K562 (cell line): ENCODE results near the gene AGPAT1. TPM values are rescaled to one million over a fixed set of nuclear protein-coding genes. Genes with fewer than 3 reads are reported as not detected.
A peak's percentile ranks its signal among the peaks of the same experiment; 100 is the strongest.

Experiments used
- BHLHE40 ChIP-seq: IDR thresholded peaks from 2 replicates; pipeline ENCODE4 v1.6.1; 2011; ENCODE audit warnings: low read length, improper control_type of control experiment
- HDAC6 ChIP-seq: IDR thresholded peaks from 2 replicates; pipeline ENCODE4 v1.6.1; 2012; ENCODE audit warnings: low read depth, mild to moderate bottlenecking, control low read depth, inconsistent platforms, low read length, moderate library complexity
- MYC ChIP-seq, 2 experiments: fragments of 250-450 bp in 1 of 2; sonication (Bioruptor Pico) in 1 of 2; IDR thresholded peaks; 2 replicates each; pipeline versions ENCODE4 v1.5.1 to v1.6.1; 2012 to 2021; ENCODE audit warnings: low read depth in 2 of 2, borderline replicate concordance in 1 of 2, improper control_type of control experiment in 1 of 2, low read length in 1 of 2, mild to moderate bottlenecking in 1 of 2, moderate library complexity in 1 of 2
- NFRKB ChIP-seq: fragments of 450-650 bp; IDR thresholded peaks from 2 replicates; pipeline ENCODE4 v1.6.1; 2016; ENCODE audit warnings: low read depth
- PCBP2 ChIP-seq: fragments of 200-400 bp; formaldehyde crosslinking; IDR thresholded peaks from 2 replicates; pipeline ENCODE4 v1.6.1; 2018; ENCODE audit warnings: low read length, low read depth, mild to moderate bottlenecking, moderate library complexity; ENCODE audit not compliant: poor library complexity, severe bottlenecking
- PML ChIP-seq: IDR thresholded peaks from 2 replicates; pipeline ENCODE4 v1.6.1; 2012; ENCODE audit warnings: low read length, inconsistent platforms
- SAFB2 ChIP-seq: fragments of 200-400 bp; formaldehyde crosslinking; IDR thresholded peaks from 2 replicates; pipeline ENCODE4 v1.6.1; 2018; ENCODE audit warnings: borderline replicate concordance, low read length, low read depth, moderate library complexity; ENCODE audit not compliant: severe bottlenecking
- SMAD4 ChIP-seq: fragments of 250-450 bp; sonication (Bioruptor Pico); conservative IDR thresholded peaks from 2 replicates; pipeline ENCODE4 v1.8.0; 2021; ENCODE audit warnings: inconsistent platforms, mild to moderate bottlenecking, moderate library complexity
- TFAM ChIP-seq: fragments of 250-450 bp; sonication (Bioruptor Pico); conservative IDR thresholded peaks from 2 replicates; pipeline ENCODE4 v1.5.0; 2021; ENCODE audit warnings: mild to moderate bottlenecking, moderate library complexity
- XRCC3 ChIP-seq: fragments of 450-650 bp; IDR thresholded peaks from 2 replicates; pipeline ENCODE4 v1.6.1; 2017; ENCODE audit warnings: mild to moderate bottlenecking, moderate library complexity
- ZEB2 ChIP-seq: fragments of 450-650 bp; IDR thresholded peaks from 2 replicates; pipeline ENCODE4 v1.6.1; 2016
- ZKSCAN3 ChIP-seq: fragments of 250-450 bp; sonication (Bioruptor Pico); IDR thresholded peaks from 2 replicates; pipeline ENCODE4 v1.4.0; 2020
- ZNF174 ChIP-seq: fragments of 250-450 bp; sonication (Bioruptor Pico); IDR thresholded peaks from 2 replicates; pipeline ENCODE4 v1.4.0; 2020; ENCODE audit warnings: mild to moderate bottlenecking
- ZNF354B ChIP-seq: fragments of 250-450 bp; sonication (Bioruptor Pico); IDR thresholded peaks from 2 replicates; pipeline ENCODE4 v1.4.0; 2020
- ZNF512 ChIP-seq: IDR thresholded peaks from 2 replicates; pipeline ENCODE4 v1.6.1; 2016; ENCODE audit warnings: missing genetic modification characterization, missing compliant biosample characterization
- ZNF655 ChIP-seq: fragments of 250-450 bp; sonication (Bioruptor Pico); IDR thresholded peaks from 2 replicates; pipeline ENCODE4 v1.5.0; 2021
- ZNF717 ChIP-seq: fragments of 250-450 bp; sonication (Bioruptor Pico); IDR thresholded peaks from 2 replicates; pipeline ENCODE4 v1.5.0; 2021
- ZNF780A ChIP-seq: fragments of 250-450 bp; sonication (Bioruptor Pico); IDR thresholded peaks from 2 replicates; pipeline ENCODE4 v1.5.0; 2021; ENCODE audit warnings: mild to moderate bottlenecking
- polyA plus RNA-seq, 8 experiments: library from polyadenylated mRNA; depleted of rRNA in 4 of 8; stranded (reverse) in 5 of 8; unstranded in 3 of 8; fragments of >200 nt; fragmentation: Nextera tagmentation in 2 of 8; fragmentation: Illumina TruSeq in 1 of 8; extraction: Ambion mirVana in 2 of 8; extraction: Trizol in 1 of 8; gene quantifications; 2 replicates each; pipeline versions ENCODE4 v1.2.1 to v1.2.3, GENCODE V29; 2011 to 2014; ENCODE audit warnings: inconsistent platforms in 1 of 8, missing spikeins in 1 of 8
- total RNA-seq, 7 experiments: library from RNA; depleted of rRNA in 6 of 7; stranded (reverse); fragments of >200 nt in 6 of 7; fragmentation: Illumina TruSeq in 2 of 7; extraction: Trizol in 2 of 7; gene quantifications; 2 replicates each; pipeline versions ENCODE4 v1.2.1 to v1.2.3, GENCODE V29; 2011 to 2021; ENCODE audit warnings: low replicate concordance in 1 of 7

Gene AGPAT1
- total and polyA plus RNA-seq, 9 of the 15 experiments (the other 6 are each of a cell fraction or from before 2014, with no cell fraction given): 37.9 to 176 (median 69.4) TPM

DNA sequence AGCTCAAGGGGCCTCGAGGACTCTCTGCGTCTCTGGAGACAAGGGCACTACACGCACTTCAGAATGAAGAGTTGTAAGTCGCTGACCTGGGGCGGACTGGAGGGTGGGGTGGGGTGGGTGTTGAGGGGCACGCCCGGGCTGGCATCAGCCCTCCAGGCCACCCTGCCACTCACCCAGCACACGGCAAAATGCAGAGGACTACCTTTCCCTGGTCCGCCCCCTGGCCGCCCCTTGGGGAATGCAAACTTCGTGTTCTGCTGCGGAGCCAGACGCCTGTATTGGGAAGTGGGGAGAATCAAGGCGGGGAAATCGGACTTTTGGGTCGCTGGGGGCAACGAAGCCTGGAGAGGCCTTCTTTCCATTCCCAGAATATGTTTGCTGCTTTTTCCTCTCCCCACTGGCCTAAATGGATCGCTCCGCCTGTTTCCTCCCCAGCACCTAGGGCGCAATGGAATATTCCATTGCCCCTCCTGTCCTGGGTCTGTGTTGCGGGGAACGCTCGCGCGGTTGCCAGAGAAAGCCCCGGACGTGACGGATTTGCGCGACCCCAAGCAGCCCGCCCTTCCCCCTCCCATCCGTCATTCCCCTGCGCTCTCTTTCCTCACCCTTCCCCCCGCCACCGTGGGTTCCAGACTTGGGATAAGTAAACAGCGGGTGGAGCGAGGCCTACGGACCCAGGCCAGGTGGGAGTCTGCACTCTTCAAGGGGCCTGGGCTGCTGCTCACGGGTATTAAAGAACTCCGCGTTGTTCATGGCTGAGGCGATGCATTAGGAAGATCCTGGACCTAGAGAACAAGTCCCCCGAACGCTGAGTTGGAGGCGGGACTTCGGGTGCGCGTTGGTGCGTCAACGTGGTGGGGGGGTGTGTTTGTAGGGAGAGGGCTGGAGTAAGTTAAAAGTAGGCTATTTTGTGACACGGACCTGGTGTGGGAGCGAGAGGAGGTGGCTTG is 22.0 kb downstream of the AGPAT1 start, which contains the start of gene PPT2 (continued):
- TF ChIP-seq ZNF655 (CRISPR knock-in tag): no peak
- TF ChIP-seq PCBP2: no peak
- no peak for TF ChIP-seq ZNF354B (CRISPR knock-in tag)
- TF ChIP-seq BHLHE40: peak; percentile 94
- no peak for TF ChIP-seq ZKSCAN3 (CRISPR knock-in tag)
- TF ChIP-seq MYC (IDR thresholded peaks at IDR 0.05; ENCODE audit: low read depth, low read length): no peak; the same call in none of the 2 replicates
- no peak; the same call in 1 of the 2 replicates for TF ChIP-seq MYC (CRISPR knock-in tag; IDR thresholded peaks at IDR 0.05; ENCODE audit: borderline replicate concordance, low read depth)
- 0 out of 2 replicates have a peak, but pooled peaks have one; percentile 18 for TF ChIP-seq ZNF174 (CRISPR knock-in tag)
- TF ChIP-seq ZNF512 (tag): no peak
- no peak; the same call in 1 of the 2 replicates for TF ChIP-seq SMAD4 (CRISPR knock-in tag)
- no peak for TF ChIP-seq HDAC6
- TF ChIP-seq ZNF780A (CRISPR knock-in tag): no peak
- TF ChIP-seq TFAM (CRISPR knock-in tag): no peak
- TF ChIP-seq NFRKB: no peak; the same call in 1 of the 2 replicates
- TF ChIP-seq SAFB2: no peak
- no peak for TF ChIP-seq ZNF717 (CRISPR knock-in tag)
- TF ChIP-seq XRCC3: no peak
- no peak for TF ChIP-seq PML
- TF ChIP-seq ZEB2: no peak
